Stimulated activated CD4-positive, alpha-beta T cell treated with anti-CD3 and anti-CD28 coated beads, Interleukin-15, amount 100 ng/mL, for 24 hours (primary cell): ENCODE data around the gene ARHGAP27.
"Not testable (repeated sequence)": the region's sequence is repeated elsewhere in the genome, so short reads cannot be mapped to it uniquely, and the experiment has no call there.

Experiments
- DNase-seq: peaks from one replicate; pipeline ENCODE4 v3.0.0-alpha.2; 2020

The ARHGAP27 gene

GRCh38 chr17:45347444-45347843 lies 85.2 kb downstream of the ARHGAP27 start:
- no peak for DNase-seq

- no peak for DNase-seq
Observed at GRCh38 chr17:45346216-45347015, 86.3 kb downstream of the ARHGAP27 start.

- no peak for DNase-seq
Observed at GRCh38 chr17:45345554-45346215, 87.0 kb downstream of the ARHGAP27 start.

- no peak for DNase-seq
Observed at GRCh38 chr17:45345246-45345553, 87.5 kb downstream of the ARHGAP27 start.

GRCh38 chr17:45343967-45344664 lies 88.6 kb downstream of the ARHGAP27 start:
- DNase-seq, result not testable (repeated sequence)
